ENCODE results near the gene CCDC148.

The CCDC148 gene

DNA sequence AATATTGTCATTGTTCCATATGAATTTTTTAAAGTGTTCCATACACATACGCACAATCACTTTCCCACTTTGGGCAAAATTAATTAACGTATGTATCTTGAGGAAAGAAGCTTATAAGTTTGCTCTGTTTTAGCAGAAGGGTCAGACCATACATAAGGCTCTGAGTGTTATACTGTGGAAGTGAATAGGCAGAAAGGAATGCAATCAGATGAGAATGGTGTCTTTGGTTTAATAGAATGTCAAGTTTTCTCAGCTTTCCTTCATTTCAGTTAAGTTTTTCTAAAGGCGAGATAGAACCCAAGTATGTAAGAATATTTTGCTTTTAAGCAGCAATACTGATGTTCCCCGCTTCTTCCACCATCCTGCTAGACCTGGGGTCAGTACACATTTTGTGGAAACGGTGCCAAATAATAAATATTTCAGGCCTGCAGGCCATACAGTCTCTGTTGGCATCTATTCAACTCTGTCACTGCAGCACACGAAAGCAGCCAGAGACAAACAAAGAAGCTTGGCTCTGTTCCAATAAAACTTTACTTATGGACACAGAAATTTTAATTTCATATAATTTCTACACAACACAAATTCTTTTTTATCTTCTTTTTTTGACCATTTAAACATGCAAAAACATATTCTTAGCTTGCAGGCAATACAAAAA, 254.3 kb downstream of the CCDC148 start:
- peak; percentile 42 for DNase-seq

DNA sequence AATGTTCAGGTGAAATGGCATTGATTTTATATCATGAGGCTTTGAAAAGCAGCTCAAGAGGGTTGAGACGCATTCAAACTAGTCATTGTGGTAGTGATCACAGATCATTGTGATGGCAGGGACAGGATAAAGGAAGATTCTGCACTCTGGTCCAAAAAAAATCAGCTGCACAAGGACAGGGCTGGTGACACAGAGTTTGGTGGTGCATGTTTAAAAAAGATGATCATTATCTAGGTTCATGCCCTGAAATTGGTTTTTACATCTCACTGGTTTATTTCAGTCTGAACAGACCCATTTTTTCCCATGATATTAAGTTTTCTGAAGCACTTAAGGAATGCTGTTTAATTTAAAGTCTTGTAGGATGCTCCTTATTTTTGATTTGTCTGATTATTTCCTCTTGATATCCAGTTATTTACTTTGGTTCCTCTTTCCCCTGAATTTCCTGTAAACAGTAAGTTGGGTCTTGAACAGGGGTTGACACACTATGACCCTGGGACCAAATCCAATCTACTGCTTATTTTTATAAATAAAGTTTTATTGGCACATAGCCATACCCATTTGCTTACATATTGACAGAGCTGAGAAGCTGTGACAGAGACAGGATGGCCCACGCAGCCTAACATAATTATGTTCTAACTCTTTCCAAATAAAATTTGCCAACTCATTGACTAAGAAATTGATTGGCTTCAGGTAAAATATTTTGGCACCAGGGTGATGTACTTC, 256.5 kb downstream of the CCDC148 start:
- DNase-seq = no peak

GRCh38 chr2:158197940-158198339, 258.6 kb downstream of the CCDC148 start:
- DNase-seq = no peak

- DNase-seq = no peak
These were observed 262.3 kb downstream of the CCDC148 start for GRCh38 chr2:158194229-158194628.

DNA sequence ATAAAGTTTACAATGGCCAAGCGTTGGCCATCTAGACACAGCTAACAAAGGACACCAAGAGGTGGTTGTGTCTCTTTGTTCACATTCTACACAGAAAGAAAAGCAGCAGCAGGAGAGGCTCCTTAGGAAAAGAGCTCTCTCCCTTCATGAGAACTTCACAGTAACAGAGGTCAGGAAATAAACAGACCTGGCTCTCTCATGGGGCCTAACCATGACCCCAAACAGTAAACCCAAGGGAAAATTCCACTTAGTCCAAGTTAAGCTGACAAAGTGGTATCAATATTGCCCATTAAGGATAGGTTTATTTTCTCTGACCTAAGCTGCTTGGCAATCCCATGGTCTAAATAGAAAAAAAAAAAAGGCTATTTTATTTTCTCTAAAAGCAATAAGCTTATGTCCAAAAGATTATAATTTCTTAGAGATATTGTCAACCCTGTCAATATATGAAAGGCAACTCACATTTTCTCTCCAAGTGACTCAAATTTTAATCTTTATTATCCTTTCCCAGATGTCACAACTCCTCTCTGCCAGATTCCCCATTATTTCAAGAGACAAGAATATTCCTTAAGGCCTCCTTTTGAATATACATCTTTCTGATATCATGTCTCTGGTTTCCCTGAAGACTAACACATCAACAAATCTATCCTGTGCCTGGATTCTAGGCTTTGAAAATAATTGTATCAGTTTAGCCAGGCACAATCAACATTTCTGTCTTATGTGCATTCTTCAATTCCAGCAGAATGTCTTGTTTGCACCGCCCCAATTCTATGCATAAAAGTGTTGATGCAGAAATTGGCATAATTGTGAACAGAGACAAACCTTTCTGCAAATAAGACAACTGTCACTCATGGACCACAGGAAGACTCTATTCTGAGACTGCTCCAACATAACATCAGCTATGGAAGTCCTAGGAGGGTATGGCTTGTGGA, 263.8 kb downstream of the CCDC148 start:
- no peak for DNase-seq

DNA sequence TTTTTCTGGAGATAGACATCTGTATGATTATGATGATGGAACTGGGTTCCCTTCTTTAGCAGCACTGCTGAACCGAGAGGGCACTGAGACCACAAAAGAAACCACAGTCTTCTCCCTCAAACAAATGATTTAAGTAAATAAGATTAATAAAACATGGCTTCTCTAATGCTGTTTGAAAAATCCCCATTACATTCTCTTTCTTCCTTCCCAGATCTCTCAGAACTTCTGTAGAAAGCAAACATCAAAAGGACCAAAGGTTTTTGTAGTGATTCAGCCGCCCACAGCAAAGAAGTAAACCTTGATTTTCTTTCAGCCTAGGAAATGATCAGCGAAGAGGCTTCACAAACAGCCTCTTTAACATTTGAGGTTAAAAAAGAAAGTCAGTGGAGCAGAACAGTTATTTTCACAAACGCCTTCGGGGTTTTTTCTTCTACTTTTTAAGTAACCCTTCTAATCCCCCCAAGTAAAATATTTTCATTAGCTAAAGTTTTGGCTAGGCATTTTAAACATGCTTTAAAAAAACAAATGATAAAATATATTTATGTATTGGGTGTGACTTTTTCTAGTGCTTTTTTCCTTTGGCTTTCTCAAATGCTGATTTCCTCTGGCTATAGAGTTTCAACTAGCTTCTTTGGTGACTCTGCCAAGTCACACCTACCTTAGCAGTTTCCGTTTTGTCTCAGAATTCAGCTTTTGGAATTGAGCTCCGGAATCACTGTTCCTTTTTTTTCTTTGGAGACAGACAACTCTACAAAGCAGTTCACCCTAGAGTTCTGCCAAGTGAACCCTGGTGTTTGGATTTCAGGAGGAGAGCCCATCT, 265.3 kb downstream of the CCDC148 start:
- peak; percentile 43 for DNase-seq

DNA sequence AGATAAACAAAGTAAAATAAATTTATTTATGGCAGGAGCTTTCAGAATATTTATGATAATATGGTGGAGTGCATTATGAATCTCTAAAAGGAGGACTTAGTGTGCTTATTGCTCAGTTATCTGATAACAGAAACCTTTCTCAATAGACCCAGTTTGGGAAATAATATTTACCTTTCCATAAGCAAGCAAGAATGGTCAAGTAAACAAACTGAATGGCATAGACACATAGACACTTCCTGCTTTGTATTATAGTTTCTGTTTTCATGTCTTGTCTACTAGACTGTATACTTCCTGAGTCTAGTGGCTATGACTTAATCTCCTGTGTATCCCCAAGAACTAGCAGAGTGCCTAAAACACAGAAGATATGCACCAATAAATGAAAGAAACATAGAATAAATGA, 267.0 kb downstream of the CCDC148 start:
- DNase-seq = no peak

DNA sequence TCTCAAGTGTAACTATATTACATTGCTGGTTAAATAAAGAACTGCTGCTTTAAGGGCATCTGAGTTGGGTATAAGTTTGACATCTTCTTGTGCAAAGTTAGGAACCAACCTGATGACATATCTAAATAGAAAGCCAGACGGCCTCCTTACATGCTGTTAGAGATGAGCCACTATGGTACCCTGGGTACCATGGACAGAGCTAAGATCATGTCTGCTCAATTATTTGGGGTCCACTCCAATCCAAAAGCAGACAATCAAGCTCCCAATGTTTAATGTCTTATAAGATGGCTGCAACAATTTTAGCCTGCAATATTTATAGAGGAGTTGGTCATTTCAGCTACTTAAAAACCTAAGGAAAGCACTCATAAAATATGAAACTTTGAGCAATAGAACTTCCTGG, 268.6 kb downstream of the CCDC148 start:
- DNase-seq = no peak

DNA sequence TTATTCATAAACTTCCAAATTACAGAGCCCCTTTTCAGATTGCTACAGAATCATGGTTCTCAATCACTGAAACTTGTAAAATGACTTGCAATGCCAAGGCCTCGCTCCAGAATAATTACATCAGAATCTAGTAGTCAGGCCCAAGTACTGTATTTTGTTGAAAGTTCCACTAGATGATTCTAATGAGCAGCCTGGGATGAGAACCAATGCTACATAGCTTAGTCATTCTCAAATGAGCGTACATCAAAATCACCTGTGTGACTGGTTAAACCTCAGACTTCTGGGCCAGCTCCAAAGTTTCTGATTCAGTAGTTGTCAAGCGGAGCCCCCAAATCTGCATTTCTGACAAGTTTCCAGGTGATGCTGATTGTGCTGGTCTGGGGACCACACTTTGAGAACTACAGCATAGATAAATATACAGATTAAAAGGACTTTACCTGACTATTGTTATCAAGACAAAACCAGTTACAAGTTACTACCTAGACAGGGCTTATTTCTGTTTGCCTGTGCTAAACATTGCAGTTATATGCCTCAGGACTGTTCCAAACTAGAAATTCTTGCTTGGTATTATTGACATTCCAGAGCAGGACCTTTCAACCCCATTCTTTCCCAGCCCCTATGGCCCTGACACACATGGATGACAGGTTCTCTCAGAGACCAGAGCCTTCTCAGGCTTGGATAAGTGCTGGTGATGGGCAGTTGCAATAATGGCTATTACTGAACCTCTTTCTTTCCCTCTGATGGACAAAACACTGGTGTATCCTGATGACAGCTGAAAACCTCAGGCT, 271.8 kb downstream of the CCDC148 start:
- DNase-seq = no peak

DNA sequence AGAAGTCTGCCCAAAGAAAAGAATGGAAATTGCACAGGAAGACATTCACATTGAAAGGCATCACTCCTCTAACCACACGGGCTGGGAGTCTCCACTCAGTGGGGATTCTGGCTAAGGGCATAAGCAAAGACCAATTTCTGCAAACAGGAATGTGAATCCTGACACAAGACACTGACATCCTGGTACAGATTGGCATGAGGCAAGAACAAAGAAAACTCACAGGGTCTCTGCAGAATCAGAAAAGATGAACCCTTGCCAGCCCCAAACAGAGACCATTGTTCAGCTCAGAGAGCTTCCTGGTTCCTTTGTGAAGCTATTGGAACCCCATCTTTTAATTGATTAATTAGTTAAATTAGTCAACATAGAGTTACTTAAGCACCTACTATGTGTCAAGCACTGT, 272.6 kb downstream of the CCDC148 start:
- no peak for DNase-seq

GRCh38 chr2:158182676-158183295, 273.8 kb downstream of the CCDC148 start:
- no peak for DNase-seq

GRCh38 chr2:158181171-158181570, 275.4 kb downstream of the CCDC148 start:
- no peak for DNase-seq

GRCh38 chr2:158179660-158180059, 276.9 kb downstream of the CCDC148 start:
- DNase-seq = peak; percentile 35

DNA sequence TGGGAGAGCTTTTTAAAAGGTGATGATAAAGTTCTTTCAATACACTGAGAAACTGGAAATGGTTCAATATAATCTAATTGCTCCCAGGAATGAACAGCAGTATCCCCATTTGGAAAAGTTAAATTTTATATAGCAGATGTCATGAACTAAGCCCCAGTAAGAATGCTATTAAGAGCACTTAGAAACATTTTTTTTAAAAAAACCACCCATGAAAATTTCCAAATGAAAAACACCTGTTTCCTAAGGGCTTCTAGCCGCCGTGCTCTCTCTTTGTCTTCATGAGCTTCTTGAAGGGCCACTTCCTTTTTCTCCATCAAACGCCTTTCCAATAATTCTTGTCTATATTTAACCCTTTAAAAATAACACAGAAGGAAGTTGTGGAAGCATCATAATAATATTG, 277.9 kb downstream of the CCDC148 start:
- DNase-seq = no peak

GRCh38 chr2:158174956-158175355, 281.6 kb downstream of the CCDC148 start:
- no peak for DNase-seq

GRCh38 chr2:158174495-158174894, 282.1 kb downstream of the CCDC148 start:
- no peak for DNase-seq

- no peak for DNase-seq
These were observed 283.8 kb downstream of the CCDC148 start for GRCh38 chr2:158172719-158173118.

GRCh38 chr2:158154596-158154995, 302.0 kb downstream of the CCDC148 start:
- no peak for DNase-seq

GRCh38 chr2:158153270-158154015, 303.1 kb downstream of the CCDC148 start:
- no peak for DNase-seq

DNA sequence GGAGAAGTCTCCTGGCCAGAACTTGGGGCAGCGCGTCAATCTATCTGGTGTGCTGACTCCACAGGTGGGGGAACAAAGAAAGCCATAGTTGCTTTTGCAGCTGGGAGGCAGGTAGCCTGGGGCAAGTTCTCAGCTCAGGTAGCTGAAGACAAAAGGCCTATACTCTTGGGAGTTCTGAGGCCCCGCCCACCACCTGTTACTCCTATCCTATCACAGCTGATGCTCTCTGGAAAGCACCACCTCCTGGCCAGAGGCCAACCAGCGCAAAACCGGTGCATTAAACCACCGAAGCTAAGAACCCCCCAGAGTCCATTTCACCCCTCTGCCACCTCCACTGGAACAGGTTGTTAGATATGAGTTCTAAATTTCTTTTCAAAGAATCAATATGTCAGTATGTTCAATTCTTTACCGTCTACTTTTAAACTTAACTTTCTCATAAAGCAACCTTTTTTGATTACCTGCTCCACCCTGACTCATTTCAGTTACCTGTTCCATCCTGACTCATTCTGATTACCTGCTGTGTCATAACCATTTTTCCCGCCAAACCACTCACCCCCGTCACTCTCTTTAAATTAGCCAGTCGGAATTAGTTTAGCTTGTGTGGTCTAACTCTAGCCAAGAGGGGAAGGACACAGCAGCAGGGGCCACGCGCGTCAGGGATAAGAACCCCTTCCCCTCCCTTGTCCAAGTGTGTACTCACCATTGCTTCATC, 311.5 kb downstream of the CCDC148 start:
- no peak for DNase-seq
